WI38 (cell line): ENCODE results near the gene NOS1.

Experiments used
- H3K4me3 ChIP-seq: 2 replicates; pipeline ENCODE4 v1.5.1; 2011; ENCODE audit warnings: low read depth, mild to moderate bottlenecking, control low read depth, low read length
- CTCF ChIP-seq: IDR thresholded peaks from 2 replicates; pipeline ENCODE4 v1.5.1; 2012; ENCODE audit warnings: low read depth, mild to moderate bottlenecking, control low read depth, low read length

The NOS1 gene

GRCh38 chr12:117359029-117359845 lies 2.2 kb downstream of the NOS1 start:
- TF ChIP-seq CTCF, result no peak

GRCh38 chr12:117356048-117356447 lies 5.4 kb downstream of the NOS1 start:
- TF ChIP-seq CTCF, result no peak
- H3K4me3 ChIP-seq, result no peak overlapping the region

More at GRCh38 chr12:117359029-117359845, 2.2 kb downstream of the NOS1 start:
- no peak overlapping the region for H3K4me3 ChIP-seq

GRCh38 chr12:117352883-117353282 lies 8.5 kb downstream of the NOS1 start:
- TF ChIP-seq CTCF, result no peak
- H3K4me3 ChIP-seq, result no peak overlapping the region

- no peak overlapping the region for H3K4me3 ChIP-seq
- no peak for TF ChIP-seq CTCF
Observed at GRCh38 chr12:117352206-117352605, 9.2 kb downstream of the NOS1 start.

GRCh38 chr12:117350140-117350539 lies 11.3 kb downstream of the NOS1 start:
- H3K4me3 ChIP-seq, result no peak overlapping the region
- TF ChIP-seq CTCF, result no peak

- no peak for TF ChIP-seq CTCF
Observed at GRCh38 chr12:117347588-117347987, 13.8 kb downstream of the NOS1 start.

GRCh38 chr12:117344716-117345115 lies 16.7 kb downstream of the NOS1 start:
- no peak overlapping the region for H3K4me3 ChIP-seq
- TF ChIP-seq CTCF, result no peak

More at GRCh38 chr12:117347588-117347987, 13.8 kb downstream of the NOS1 start:
- no peak overlapping the region for H3K4me3 ChIP-seq
